ENCODE results near the gene IL13RA2.

DNA sequence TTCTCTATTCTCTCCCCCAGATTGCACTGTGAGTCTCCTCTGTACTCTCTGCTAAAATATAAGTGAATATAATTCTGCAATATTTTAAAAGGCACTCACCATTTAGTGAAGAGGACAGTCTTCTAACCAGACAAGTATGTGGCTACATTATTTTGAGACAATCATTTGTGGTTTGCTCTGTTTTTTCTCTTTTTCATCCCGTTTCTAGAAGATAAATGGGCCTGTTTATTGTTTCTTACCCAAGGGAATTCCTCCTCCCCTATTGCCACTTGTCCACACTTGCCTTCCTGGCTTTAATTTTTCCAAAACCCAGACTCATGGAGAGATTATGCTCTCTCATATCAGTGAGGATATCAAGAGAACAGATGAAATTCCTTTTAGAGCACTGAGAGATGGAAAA lies 18.6 kb upstream of the IL13RA2 start:
- no peak for TF ChIP-seq POLR2A (IDR thresholded peaks at IDR 0.05)
- TF ChIP-seq, protein P1, sequence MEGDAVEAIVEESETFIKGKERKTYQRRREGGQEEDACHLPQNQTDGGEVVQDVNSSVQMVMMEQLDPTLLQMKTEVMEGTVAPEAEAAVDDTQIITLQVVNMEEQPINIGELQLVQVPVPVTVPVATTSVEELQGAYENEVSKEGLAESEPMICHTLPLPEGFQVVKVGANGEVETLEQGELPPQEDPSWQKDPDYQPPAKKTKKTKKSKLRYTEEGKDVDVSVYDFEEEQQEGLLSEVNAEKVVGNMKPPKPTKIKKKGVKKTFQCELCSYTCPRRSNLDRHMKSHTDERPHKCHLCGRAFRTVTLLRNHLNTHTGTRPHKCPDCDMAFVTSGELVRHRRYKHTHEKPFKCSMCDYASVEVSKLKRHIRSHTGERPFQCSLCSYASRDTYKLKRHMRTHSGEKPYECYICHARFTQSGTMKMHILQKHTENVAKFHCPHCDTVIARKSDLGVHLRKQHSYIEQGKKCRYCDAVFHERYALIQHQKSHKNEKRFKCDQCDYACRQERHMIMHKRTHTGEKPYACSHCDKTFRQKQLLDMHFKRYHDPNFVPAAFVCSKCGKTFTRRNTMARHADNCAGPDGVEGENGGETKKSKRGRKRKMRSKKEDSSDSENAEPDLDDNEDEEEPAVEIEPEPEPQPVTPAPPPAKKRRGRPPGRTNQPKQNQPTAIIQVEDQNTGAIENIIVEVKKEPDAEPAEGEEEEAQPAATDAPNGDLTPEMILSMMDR (IDR thresholded peaks at IDR 0.05), result no peak

Data from adrenal gland (tissue), 5 donors.